ENCODE results near the gene TBC1D8. TPM values are rescaled to one million over a fixed set of nuclear protein-coding genes. Genes with fewer than 3 reads are reported as not detected.

TBC1D8 gene
- total RNA-seq, 5 donors from 2014 or later (not counting 1 experiment from before 2014, with no cell fraction given), result 0.40 to 2.1 (median 2.0) TPM

GRCh38 chr2:101080211-101081068 lies 70.7 kb downstream of the TBC1D8 start:
- Mint-ChIP-seq H3K27ac (no peak overlapping the region), H3K4me3 (no peak overlapping the region), H3K4me1 (no peaks in the 10 kb centered on the region), H3K36me3 (no peaks in the 10 kb centered on the region), H3K9me3 (no peaks in the 10 kb centered on the region), H3K27me3 (peaks cover 0 to 5% of the 10 kb centered on the region in 2 donors)
- 96% methylated on average over 10 of the region's 14 CpGs for WGBS (ENCODE audit: insufficient coverage)
- ChIA-PET POLR2A (no interaction called here), CTCF (no interaction called here)
- Histone ChIP-seq H3K4me3 (ENCODE audit: control insufficient read depth in 1 of 2, extremely low read depth in 1 of 2, low read length in 1 of 2) (no peak overlapping the region), H3K27ac (ENCODE audit: low read length) (no peak overlapping the region), H3K4me1 (ENCODE audit: control insufficient read depth in 1 of 2, extremely low read depth in 1 of 2, insufficient read depth in 2 of 2, low read length in 2 of 2) (no peaks in the 10 kb centered on the region), H3K27me3 (replicated peaks in 1 of 2; ENCODE audit: control insufficient read depth in 2 of 2, extremely low read depth in 1 of 2, insufficient read depth in 2 of 2, low read length in 1 of 2) (peaks cover 0 to 5% of the 10 kb centered on the region in 2 experiments), H3K36me3 (ENCODE audit: control insufficient read depth in 2 of 2, extremely low read depth in 1 of 2, insufficient read depth in 1 of 2, low read length in 1 of 2) (no peaks in the 10 kb centered on the region), H3K9me3 (no peaks in the 10 kb centered on the region)
- no peak for ATAC-seq (replicated peaks in 1 of 4)
- DNase-seq, result no peak

DNA sequence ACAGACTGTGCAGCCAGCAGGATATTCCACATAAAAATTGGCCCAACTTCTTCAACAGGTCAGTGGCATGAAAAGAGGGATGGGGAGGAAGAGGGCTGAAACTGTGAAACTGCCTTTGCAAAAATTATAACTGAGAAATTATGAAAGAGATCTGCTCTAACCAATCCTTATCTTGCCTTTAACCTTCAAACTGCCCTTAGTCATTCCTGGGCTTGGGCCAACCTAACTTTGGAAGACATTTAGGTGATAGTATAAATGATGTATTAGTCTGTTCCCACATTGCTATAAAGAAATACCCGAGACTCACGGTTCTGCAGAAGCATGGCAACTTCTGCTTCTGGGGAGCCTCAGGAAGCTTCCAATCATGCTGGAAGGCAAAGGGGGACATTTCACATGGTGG lies 74.6 kb downstream of the TBC1D8 start:
- ChIA-PET POLR2A (no interaction called here), CTCF (no interaction called here)
- Histone ChIP-seq H3K36me3 (ENCODE audit: control insufficient read depth in 2 of 2, extremely low read depth in 1 of 2, insufficient read depth in 1 of 2, low read length in 1 of 2) (no peaks in the 10 kb centered on the region), H3K4me3 (ENCODE audit: control insufficient read depth in 1 of 2, extremely low read depth in 1 of 2, low read length in 1 of 2) (no peak overlapping the region), H3K9me3 (no peaks in the 10 kb centered on the region), H3K4me1 (ENCODE audit: control insufficient read depth in 1 of 2, extremely low read depth in 1 of 2, insufficient read depth in 2 of 2, low read length in 2 of 2) (no peaks in the 10 kb centered on the region), H3K27me3 (replicated peaks in 1 of 2; ENCODE audit: control insufficient read depth in 2 of 2, extremely low read depth in 1 of 2, insufficient read depth in 2 of 2, low read length in 1 of 2) (peaks cover 0 to 5% of the 10 kb centered on the region in 2 experiments), H3K27ac (ENCODE audit: low read length) (no peak overlapping the region)
- Mint-ChIP-seq H3K4me3 (no peak overlapping the region), H3K36me3 (no peaks in the 10 kb centered on the region), H3K27me3 (peaks cover 0 to 5% of the 10 kb centered on the region in 2 donors), H3K4me1 (no peaks in the 10 kb centered on the region), H3K9me3 (no peaks in the 10 kb centered on the region), H3K27ac (no peak overlapping the region)
- no peak for DNase-seq
- no CpG with 5 or more reads among the region's 2 CpGs for WGBS (ENCODE audit: insufficient coverage)
- ATAC-seq (replicated peaks in 1 of 4), result no peak

- Mint-ChIP-seq H3K9me3 (no peaks in the 10 kb centered on the region), H3K4me1 (no peaks in the 10 kb centered on the region), H3K4me3 (no peak overlapping the region), H3K27me3 (peaks cover 0 to 5% of the 10 kb centered on the region in 2 donors), H3K27ac (no peak overlapping the region), H3K36me3 (no peaks in the 10 kb centered on the region)
- no peak overlapping the region for H3K4me3 ChIP-seq (ENCODE audit: control insufficient read depth in 1 of 2, extremely low read depth in 1 of 2, low read length in 1 of 2)
- DNase-seq (no peak), ATAC-seq (replicated peaks in 1 of 4) (no peak)
- H3K4me1 ChIP-seq (ENCODE audit: control insufficient read depth in 1 of 2, extremely low read depth in 1 of 2, insufficient read depth in 2 of 2, low read length in 2 of 2), result no peaks in the 10 kb centered on the region
- ChIA-PET CTCF (no interaction called here), POLR2A (interaction anchor here in 1 of 2 donors (0.7 kb wide), 1 partner anchor 315 kb away, joined by 4 read pairs; no protein-coding TSS in a partner anchor)
- H3K27me3 ChIP-seq (replicated peaks in 1 of 2; ENCODE audit: control insufficient read depth in 2 of 2, extremely low read depth in 1 of 2, insufficient read depth in 2 of 2, low read length in 1 of 2), result peaks cover 0 to 8% of the 10 kb centered on the region in 2 experiments
- H3K9me3 ChIP-seq, result no peaks in the 10 kb centered on the region
- no peaks in the 10 kb centered on the region for H3K36me3 ChIP-seq (ENCODE audit: control insufficient read depth in 2 of 2, extremely low read depth in 1 of 2, insufficient read depth in 1 of 2, low read length in 1 of 2)
- WGBS (ENCODE audit: insufficient coverage), result 76% methylated on average over 2 of the region's 4 CpGs
- no peak overlapping the region for H3K27ac ChIP-seq (ENCODE audit: low read length)
These were observed 86.2 kb downstream of the TBC1D8 start for GRCh38 chr2:101064868-101065549.

DNA sequence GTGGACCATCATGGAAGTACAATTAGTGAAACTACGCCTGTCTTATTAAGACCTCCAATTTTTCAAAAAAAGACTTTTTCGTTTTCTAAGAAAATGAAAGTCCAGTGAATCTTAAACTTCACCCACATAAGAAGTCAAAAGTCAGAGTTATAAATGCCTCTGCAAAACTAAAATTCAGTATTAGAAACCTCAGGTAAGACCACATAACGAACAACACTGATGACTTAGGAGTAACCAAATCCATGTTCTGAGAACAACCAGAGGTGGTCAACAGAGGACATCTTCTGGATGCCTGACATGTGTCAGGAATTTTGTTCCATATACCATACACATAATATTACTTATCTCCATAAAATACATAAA lies 86.7 kb downstream of the TBC1D8 start:
- no peaks in the 10 kb centered on the region for H3K4me1 Mint-ChIP-seq
- H3K27ac Mint-ChIP-seq, result no peak overlapping the region
- ATAC-seq (replicated peaks in 1 of 4) (no peak), DNase-seq (no peak)
- no peaks in the 10 kb centered on the region for H3K9me3 Mint-ChIP-seq
- Histone ChIP-seq H3K27me3 (replicated peaks in 1 of 2; ENCODE audit: control insufficient read depth in 2 of 2, extremely low read depth in 1 of 2, insufficient read depth in 2 of 2, low read length in 1 of 2) (peaks cover 0 to 10% of the 10 kb centered on the region in 2 experiments), H3K36me3 (ENCODE audit: control insufficient read depth in 2 of 2, extremely low read depth in 1 of 2, insufficient read depth in 1 of 2, low read length in 1 of 2) (no peaks in the 10 kb centered on the region), H3K4me1 (ENCODE audit: control insufficient read depth in 1 of 2, extremely low read depth in 1 of 2, insufficient read depth in 2 of 2, low read length in 2 of 2) (no peaks in the 10 kb centered on the region), H3K27ac (ENCODE audit: low read length) (no peak overlapping the region), H3K4me3 (ENCODE audit: control insufficient read depth in 1 of 2, extremely low read depth in 1 of 2, low read length in 1 of 2) (no peak overlapping the region), H3K9me3 (no peaks in the 10 kb centered on the region)
- 82% methylated on average over 2 of the region's 3 CpGs for WGBS (ENCODE audit: insufficient coverage)
- no peak overlapping the region for H3K4me3 Mint-ChIP-seq
- peaks cover 0 to 5% of the 10 kb centered on the region in 2 donors for H3K27me3 Mint-ChIP-seq
- ChIA-PET POLR2A (interaction anchor here in 1 of 2 donors (0.7 kb wide), 1 partner anchor 316 kb away, joined by 4 read pairs; no protein-coding TSS in a partner anchor), CTCF (no interaction called here)
- no peaks in the 10 kb centered on the region for H3K36me3 Mint-ChIP-seq

DNA sequence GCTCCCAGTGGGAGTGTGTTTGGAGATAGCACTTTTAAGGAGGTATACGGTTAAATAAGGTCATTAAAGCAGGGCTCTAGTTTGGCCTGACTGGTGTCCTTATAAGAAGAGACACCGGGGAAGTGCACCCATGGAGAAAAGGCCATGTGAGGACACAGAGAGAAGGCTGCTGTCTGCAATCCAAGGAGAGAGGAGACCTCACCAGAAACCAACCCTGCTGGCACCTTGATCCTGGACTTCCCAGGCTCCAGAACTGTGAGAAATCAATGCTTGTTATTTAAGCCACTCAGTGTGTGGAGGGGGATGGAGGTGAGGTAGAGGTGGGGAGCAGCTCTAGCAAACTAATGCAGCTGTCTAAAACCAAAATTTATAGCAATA lies 87.1 kb downstream of the TBC1D8 start:
- Mint-ChIP-seq H3K27ac (no peak overlapping the region), H3K4me3 (no peak overlapping the region), H3K4me1 (no peaks in the 10 kb centered on the region), H3K36me3 (no peaks in the 10 kb centered on the region), H3K27me3 (peaks cover 0 to 5% of the 10 kb centered on the region in 2 donors), H3K9me3 (no peaks in the 10 kb centered on the region)
- no peaks in the 10 kb centered on the region for H3K4me1 ChIP-seq (ENCODE audit: control insufficient read depth in 1 of 2, extremely low read depth in 1 of 2, insufficient read depth in 2 of 2, low read length in 2 of 2)
- 100% methylated on average over 1 of the region's 2 CpGs for whole genome bisulfite sequencing (ENCODE audit: insufficient coverage)
- no peak overlapping the region for H3K4me3 ChIP-seq (ENCODE audit: control insufficient read depth in 1 of 2, extremely low read depth in 1 of 2, low read length in 1 of 2)
- DNase-seq, result no peak
- CTCF ChIA-PET, result no interaction called here
- H3K9me3 ChIP-seq, result no peaks in the 10 kb centered on the region
- POLR2A ChIA-PET, result no interaction called here
- no peaks in the 10 kb centered on the region for H3K36me3 ChIP-seq (ENCODE audit: control insufficient read depth in 2 of 2, extremely low read depth in 1 of 2, insufficient read depth in 1 of 2, low read length in 1 of 2)
- H3K27ac ChIP-seq (ENCODE audit: low read length), result no peak overlapping the region
- peaks cover 0 to 10% of the 10 kb centered on the region in 2 experiments for H3K27me3 ChIP-seq (replicated peaks in 1 of 2; ENCODE audit: control insufficient read depth in 2 of 2, extremely low read depth in 1 of 2, insufficient read depth in 2 of 2, low read length in 1 of 2)
- ATAC-seq (replicated peaks in 1 of 4), result no peak

- Histone ChIP-seq H3K27ac (ENCODE audit: low read length) (no peak overlapping the region), H3K27me3 (replicated peaks in 1 of 2; ENCODE audit: control insufficient read depth in 2 of 2, extremely low read depth in 1 of 2, insufficient read depth in 2 of 2, low read length in 1 of 2) (peaks cover 0 to 10% of the 10 kb centered on the region in 2 experiments), H3K4me1 (ENCODE audit: control insufficient read depth in 1 of 2, extremely low read depth in 1 of 2, insufficient read depth in 2 of 2, low read length in 2 of 2) (no peaks in the 10 kb centered on the region), H3K9me3 (no peaks in the 10 kb centered on the region), H3K4me3 (ENCODE audit: control insufficient read depth in 1 of 2, extremely low read depth in 1 of 2, low read length in 1 of 2) (no peak overlapping the region), H3K36me3 (ENCODE audit: control insufficient read depth in 2 of 2, extremely low read depth in 1 of 2, insufficient read depth in 1 of 2, low read length in 1 of 2) (no peaks in the 10 kb centered on the region)
- WGBS (ENCODE audit: insufficient coverage), result 90% methylated on average over 2 of the region's 3 CpGs
- Mint-ChIP-seq H3K27me3 (peaks cover 0 to 5% of the 10 kb centered on the region in 2 donors), H3K9me3 (no peaks in the 10 kb centered on the region), H3K4me3 (no peak overlapping the region), H3K36me3 (no peaks in the 10 kb centered on the region), H3K27ac (no peak overlapping the region), H3K4me1 (no peaks in the 10 kb centered on the region)
- ChIA-PET CTCF (no interaction called here), POLR2A (interaction anchor here in 1 of 2 donors (0.6 kb wide), 1 partner anchor 11 kb away, joined by 3 read pairs; no protein-coding TSS in a partner anchor)
- ATAC-seq (replicated peaks in 1 of 4), result no peak
- DNase-seq, result no peak
These were observed 87.6 kb downstream of the TBC1D8 start for GRCh38 chr2:101063352-101064124.

All from T-cell (primary cell).